ENCODE results near the gene CTTNBP2NL.

The CTTNBP2NL gene

DNA sequence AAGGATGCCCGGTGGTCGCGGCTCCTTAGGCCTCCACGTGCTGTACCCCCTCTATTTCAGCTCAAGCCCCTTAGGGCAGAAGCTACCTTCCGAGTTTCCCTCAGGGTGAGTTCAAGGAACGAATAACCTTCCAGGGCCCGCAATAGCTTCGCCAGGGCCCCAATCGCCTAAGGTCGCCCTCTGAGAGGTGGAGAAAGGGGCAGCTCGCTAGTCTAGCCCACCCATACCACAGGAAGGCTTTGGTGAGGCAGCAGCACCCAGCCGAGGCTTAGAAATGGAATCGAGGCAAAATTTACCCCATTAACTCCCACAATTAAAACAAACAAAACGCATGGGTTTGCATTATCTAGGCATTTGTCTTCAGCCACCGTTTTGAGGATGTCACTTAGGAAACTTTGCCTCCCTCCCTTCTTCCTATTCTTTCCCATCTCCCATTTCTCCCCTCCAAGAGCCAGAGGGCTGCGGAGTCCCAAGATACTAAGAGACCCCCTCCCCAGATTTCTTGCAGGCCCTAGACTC lies 113.7 kb downstream of the CTTNBP2NL start:
- no peak for DNase-seq

DNA sequence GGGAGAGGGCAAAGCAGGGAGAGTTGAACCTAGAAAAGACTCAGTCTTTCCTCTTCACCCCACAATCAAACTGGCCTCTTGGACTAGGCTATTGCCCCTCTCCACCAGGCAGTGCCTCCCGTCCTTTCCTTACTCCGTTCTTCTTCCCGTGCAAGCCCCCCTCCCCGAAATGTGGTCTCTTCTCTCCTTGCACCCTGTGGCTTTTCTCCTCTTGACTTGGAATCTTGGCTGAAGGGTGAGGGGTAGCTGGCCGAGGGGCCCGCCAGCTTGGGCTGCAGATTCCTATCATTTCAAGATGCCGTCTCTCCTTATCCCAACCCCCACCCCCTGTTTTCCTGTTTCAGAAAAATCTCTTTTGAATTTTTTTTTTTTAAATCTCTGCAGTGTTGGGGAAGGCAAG lies 114.3 kb downstream of the CTTNBP2NL start:
- DNase-seq = no peak

Measured in CD4-positive, alpha-beta T cell treated with Interleukin-10 for 1 hour (primary cell).